Pancreas (tissue), 10 donors: ENCODE data around the gene ALG6. TPM values are rescaled to one million over a fixed set of nuclear protein-coding genes. Genes with fewer than 3 reads are reported as not detected.

Experiments used
- ATAC-seq, 4 donors: fragments of 200-7000 bp; cut with Tn5 transposase; one replicate each; pipeline versions ENCODE4 v1.8.0 to v1.9.1; 2020; ENCODE audit warnings: mild to moderate bottlenecking in 4 of 4, moderate library complexity in 4 of 4
- DNase-seq, 6 donors: peaks; one replicate each; pipeline ENCODE4 v3.0.0-alpha.2; 2020
- FAIRE-seq: peaks from 2 replicates; lab custom pipeline; 2012; peaks lifted over from hg19 to GRCh38; lab: Jason Lieb, UNC
- H3K27ac ChIP-seq, 4 donors: fragments of 200-600 bp; sonication (generic); 1 replicate in 3 of 4; 2 replicates in 1 of 4; pipeline versions ENCODE4 v1.5.0 to v1.8.0; 2020
- H3K27me3 ChIP-seq, 4 donors: fragments of 200-600 bp; one replicate each; pipeline ENCODE4 v1.8.0; 2021
- H3K36me3 ChIP-seq, 3 donors: fragments of 200-600 bp; sonication (generic) in 1 of 3; one replicate each; pipeline versions ENCODE4 v1.5.0 to v1.8.0; 2020 to 2021
- H3K4me1 ChIP-seq, 3 donors: fragments of 200-600 bp; one replicate each; pipeline ENCODE4 v1.8.0; 2021
- H3K4me3 ChIP-seq, 4 donors: fragments of 200-600 bp; sonication (generic) in 2 of 4; one replicate each; pipeline versions ENCODE4 v1.5.0 to v1.8.0; 2020 to 2021
- H3K9me3 ChIP-seq, 4 donors: fragments of 200-600 bp; one replicate each; pipeline ENCODE4 v1.8.0; 2021
- WGBS, 2 donors: extraction: QIAGEN DNeasy Blood & Tissue Kit; methylation state at CpG; one replicate each; pipeline ENCODE4 v1.1.7; 2013; 5-methylcytosine and 5-hydroxymethylcytosine counted together
- intact Hi-C, 3 donors: fragments of 100-400 bp; cut with DNase I; formaldehyde crosslinking; loops; one replicate each; pipeline versions ENCODE4 v1.11.1 to v1.14.2; 2022
- polyA plus RNA-seq, 2 donors: library from polyadenylated mRNA; stranded (reverse); fragments of 200-250 nt; gene quantifications; one replicate each; pipeline ENCODE4 v1.2.3, GENCODE V29; 2013
- total RNA-seq, 6 donors: library from RNA; stranded (reverse); fragmentation: NEBNext Ultra II Directional in 4 of 6; extraction: Animal tissue kit (Norgen Biotek cat#: 25700) in 4 of 6; gene quantifications; one replicate each; pipeline versions ENCODE4 v1.2.1 to v1.2.4, GENCODE V29; 2021 to 2023
- TF ChIP-seq, protein P1 (sequence below), 4 donors: fragments of 200-600 bp; sonication (generic) in 3 of 4; IDR thresholded peaks; one replicate each; pipeline versions ENCODE4 v1.5.0 to v1.8.0; 2021; ENCODE audit warnings: antibody characterized with exemption in 4 of 4
- donor health status: healthy with polysubstance abuse.
- donor health status: DM: no; HTN: no; CAD: no; lungs with moderate emphysema.
- donor health status: DM: no; HTN: no; CAD: no.
- donor health status: control.
- donor health status: control.
- donor health status: Bipolar disorder and iron deficiency.
- donor health status: DM: yes; HTN: yes; CAD: no.
- donor health status: DM: no; HTN: no; CAD: no.
- donor health status: DM: no; HTN: no; CAD: no.
- donor health status: DM: yes; HTN: yes; CAD: no.

ALG6 gene
- total and polyA plus RNA-seq, 8 donors, result 3.1 to 11.5 (median 5.2) TPM

DNA sequence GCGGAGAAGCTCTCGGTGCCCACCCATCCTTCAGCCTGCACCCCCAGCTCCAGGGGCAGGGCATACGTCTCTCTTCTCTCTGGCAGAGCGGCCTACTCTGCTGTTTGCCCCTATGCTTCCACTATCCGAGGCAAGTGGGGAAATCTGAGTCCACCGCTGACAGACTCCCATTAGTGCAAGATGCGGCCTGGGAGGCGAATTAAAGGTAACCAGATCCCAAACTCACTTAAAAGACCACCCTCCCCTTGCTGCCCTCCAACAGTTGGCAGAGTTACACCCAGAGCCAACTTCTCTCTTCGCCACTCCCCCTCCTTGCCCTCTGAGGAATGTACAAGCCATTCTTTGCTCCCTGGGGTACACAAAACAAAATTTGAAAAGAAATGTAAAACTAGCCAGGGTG is 38.6 kb upstream of the ALG6 start:
- DNase-seq, result no peak
- TF ChIP-seq, protein P1, sequence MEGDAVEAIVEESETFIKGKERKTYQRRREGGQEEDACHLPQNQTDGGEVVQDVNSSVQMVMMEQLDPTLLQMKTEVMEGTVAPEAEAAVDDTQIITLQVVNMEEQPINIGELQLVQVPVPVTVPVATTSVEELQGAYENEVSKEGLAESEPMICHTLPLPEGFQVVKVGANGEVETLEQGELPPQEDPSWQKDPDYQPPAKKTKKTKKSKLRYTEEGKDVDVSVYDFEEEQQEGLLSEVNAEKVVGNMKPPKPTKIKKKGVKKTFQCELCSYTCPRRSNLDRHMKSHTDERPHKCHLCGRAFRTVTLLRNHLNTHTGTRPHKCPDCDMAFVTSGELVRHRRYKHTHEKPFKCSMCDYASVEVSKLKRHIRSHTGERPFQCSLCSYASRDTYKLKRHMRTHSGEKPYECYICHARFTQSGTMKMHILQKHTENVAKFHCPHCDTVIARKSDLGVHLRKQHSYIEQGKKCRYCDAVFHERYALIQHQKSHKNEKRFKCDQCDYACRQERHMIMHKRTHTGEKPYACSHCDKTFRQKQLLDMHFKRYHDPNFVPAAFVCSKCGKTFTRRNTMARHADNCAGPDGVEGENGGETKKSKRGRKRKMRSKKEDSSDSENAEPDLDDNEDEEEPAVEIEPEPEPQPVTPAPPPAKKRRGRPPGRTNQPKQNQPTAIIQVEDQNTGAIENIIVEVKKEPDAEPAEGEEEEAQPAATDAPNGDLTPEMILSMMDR (IDR thresholded peaks at IDR 0.05), result no peak
- Histone ChIP-seq H3K36me3 (no peaks in the 10 kb centered on the region), H3K4me3 (no peak overlapping the region), H3K27me3 (peaks cover 9 to 76% (median 36%) of the 10 kb centered on the region in 4 donors), H3K27ac (no peak overlapping the region), H3K4me1 (no peaks in the 10 kb centered on the region), H3K9me3 (no peaks in the 10 kb centered on the region)
- no peak for FAIRE-seq
- no peak for ATAC-seq
- intact Hi-C loops, result loop anchor here in 1 of 3 donors (10.0 kb wide), 1 partner anchor 106 kb away; no protein-coding TSS in a partner anchor
- WGBS, 2 donors, result 83 to 90% methylated on average over 9 of the region's 9 CpGs

DNA sequence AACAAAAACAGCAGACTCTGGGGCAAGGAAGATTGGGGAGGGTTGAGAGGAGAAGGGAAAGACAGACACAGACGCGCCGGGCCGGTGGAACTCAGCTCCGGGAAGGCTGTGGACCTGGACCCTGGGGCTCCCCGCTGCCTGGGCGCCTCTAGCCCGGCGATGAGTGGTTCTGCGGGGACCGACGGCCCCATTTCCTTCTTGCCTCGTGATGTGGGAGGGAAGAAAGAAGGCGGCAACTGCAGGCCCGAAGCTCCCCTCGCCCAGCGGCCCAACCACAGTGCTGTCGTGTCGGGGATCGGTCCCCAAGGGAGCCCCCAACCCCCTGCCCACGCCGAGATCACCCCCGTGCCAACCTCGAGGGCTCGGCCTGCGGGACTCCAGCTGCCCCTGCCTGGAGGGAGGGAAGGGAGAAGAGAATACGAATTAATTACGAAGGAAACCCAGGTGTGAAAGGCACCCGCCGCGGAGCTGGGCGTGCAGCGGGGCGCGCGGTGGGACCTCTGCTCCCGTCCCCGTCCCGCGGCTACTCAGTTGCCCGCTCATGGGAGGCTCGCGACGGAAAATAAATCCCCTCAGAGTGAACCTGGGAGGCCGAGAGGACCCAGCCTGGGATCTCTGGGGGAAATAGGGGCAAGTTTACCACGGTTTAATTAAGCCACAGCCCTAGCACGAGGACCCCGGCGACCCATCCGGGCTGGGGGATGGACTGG is 37.7 kb upstream of the ALG6 start:
- Histone ChIP-seq H3K9me3 (no peaks in the 10 kb centered on the region), H3K27ac (no peak overlapping the region), H3K4me1 (no peaks in the 10 kb centered on the region), H3K27me3 (peaks cover 9 to 71% (median 30%) of the 10 kb centered on the region in 4 donors), H3K36me3 (no peaks in the 10 kb centered on the region), H3K4me3 (no peak overlapping the region)
- intact Hi-C loops, result loop anchor here in 1 of 3 donors (10.0 kb wide), 1 partner anchor 105 kb away; no protein-coding TSS in a partner anchor
- no peak for ATAC-seq
- WGBS, 2 donors, result 7 to 9% methylated on average over 41 to 50 of the region's 50 CpGs
- DNase-seq, result peak in 2 of 6 donors; percentile 55 to 59
- TF ChIP-seq, protein P1 (IDR thresholded peaks at IDR 0.05), result no peak
- no peak for FAIRE-seq

DNA sequence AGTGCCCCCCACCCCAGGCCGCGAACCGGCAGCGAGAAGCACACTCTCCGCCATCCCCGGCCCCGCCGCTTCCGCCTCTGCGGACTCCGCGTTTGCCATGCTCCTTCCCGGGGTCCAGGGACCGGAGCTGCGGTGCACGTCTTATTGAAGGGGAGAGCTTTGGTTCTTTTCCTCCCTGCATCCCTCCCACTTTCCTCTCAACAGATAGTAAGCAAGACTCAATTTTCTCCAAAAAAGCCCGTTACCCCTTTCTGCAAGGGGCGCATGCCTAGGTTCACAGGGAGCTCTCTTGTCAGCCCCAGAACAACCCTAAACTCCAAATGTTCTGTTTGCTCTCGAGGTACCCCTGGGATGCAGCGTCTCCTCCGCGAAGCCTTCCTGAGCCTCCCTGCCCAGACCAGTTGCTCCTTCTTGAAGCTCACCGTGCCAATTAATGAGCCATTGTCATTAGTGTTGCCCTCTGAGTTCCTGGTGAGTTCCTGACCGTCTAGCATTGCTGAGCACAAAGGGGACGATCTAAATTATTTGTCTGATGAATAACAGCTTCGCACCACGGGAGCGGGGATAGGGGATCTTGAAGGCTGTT is 37.0 kb upstream of the ALG6 start:
- ATAC-seq, result no peak
- H3K27me3 ChIP-seq, result peaks cover 5 to 64% (median 25%) of the 10 kb centered on the region in 4 donors
- no peak overlapping the region for H3K27ac ChIP-seq
- no peaks in the 10 kb centered on the region for H3K36me3 ChIP-seq
- peak in 1 of 6 donors; percentile 71 for DNase-seq
- intact Hi-C loops, result no loop called here
- no peak overlapping the region for H3K4me3 ChIP-seq
- TF ChIP-seq, protein P1 (IDR thresholded peaks at IDR 0.05), result no peak
- no peaks in the 10 kb centered on the region for H3K9me3 ChIP-seq
- no peak for FAIRE-seq
- no peaks in the 10 kb centered on the region for H3K4me1 ChIP-seq
- WGBS, 2 donors, result 8 to 10% methylated on average over 28 of the region's 28 CpGs

DNA sequence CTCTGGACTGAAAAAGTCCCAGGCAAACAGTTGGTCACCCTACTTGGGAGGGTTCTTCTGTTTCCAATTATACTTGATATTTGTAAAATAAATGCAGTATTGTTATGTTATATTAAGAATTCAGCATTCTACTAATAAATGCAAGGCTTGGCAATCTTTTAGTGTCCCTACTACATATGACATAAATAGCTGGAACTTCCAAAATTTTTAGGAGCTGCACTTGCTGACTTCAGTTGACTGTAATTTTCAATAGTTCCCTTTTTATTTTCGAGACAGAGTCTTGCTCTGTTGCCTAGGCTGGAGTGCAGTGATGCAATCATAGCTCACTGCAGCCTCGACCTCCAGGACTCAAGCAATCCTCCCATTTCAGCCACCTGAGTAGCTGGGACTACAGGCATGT is 25.0 kb upstream of the ALG6 start:
- Histone ChIP-seq H3K4me3 (no peak overlapping the region), H3K27me3 (no peaks in the 10 kb centered on the region), H3K4me1 (no peaks in the 10 kb centered on the region), H3K27ac (no peak overlapping the region), H3K36me3 (no peaks in the 10 kb centered on the region), H3K9me3 (no peaks in the 10 kb centered on the region)
- no peak for ATAC-seq
- 43 to 51% methylated on average over 2 of the region's 2 CpGs for WGBS, 2 donors
- DNase-seq, result no peak
- intact Hi-C loops, result no loop called here
- TF ChIP-seq, protein P1 (IDR thresholded peaks at IDR 0.05), result no peak
- no peak for FAIRE-seq

DNA sequence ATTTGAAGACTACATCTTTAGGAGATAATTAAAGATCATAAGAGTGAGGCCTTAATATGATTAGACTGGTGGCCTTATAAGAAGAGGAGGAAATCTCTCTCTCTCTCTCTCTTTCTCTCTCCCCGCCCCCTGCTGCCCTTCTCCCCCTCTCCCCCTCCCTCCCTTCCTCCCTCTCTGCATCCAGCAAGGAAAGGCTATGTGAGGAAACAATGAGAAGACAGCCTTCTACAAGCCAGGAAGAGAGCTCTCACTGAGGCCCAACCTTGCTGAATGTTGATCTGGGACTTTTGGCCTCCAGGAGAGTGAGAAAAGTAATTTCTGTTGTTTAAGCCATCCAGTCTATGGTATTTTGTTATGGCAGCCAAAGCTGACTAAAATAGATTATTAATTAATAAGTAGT is 23.5 kb upstream of the ALG6 start:
- intact Hi-C loops, result no loop called here
- Histone ChIP-seq H3K4me3 (no peak overlapping the region), H3K27ac (no peak overlapping the region), H3K4me1 (no peaks in the 10 kb centered on the region), H3K9me3 (no peaks in the 10 kb centered on the region), H3K27me3 (no peaks in the 10 kb centered on the region), H3K36me3 (no peaks in the 10 kb centered on the region)
- no peak for DNase-seq
- WGBS, 2 donors, result 88% methylated on average over 1 of the region's 1 CpG
- no peak for FAIRE-seq
- no peak for ATAC-seq
- TF ChIP-seq, protein P1 (IDR thresholded peaks at IDR 0.05), result no peak
